ENCODE measurements around the gene CIART. TPM values are rescaled to one million over a fixed set of nuclear protein-coding genes. Genes with fewer than 3 reads are reported as not detected.
A peak's percentile ranks its signal among the peaks of the same experiment; 100 is the strongest.
"Not testable (repeated sequence)": the region's sequence is repeated elsewhere in the genome, so short reads cannot be mapped to it uniquely, and the experiment has no call there.

Gene CIART, protein sequence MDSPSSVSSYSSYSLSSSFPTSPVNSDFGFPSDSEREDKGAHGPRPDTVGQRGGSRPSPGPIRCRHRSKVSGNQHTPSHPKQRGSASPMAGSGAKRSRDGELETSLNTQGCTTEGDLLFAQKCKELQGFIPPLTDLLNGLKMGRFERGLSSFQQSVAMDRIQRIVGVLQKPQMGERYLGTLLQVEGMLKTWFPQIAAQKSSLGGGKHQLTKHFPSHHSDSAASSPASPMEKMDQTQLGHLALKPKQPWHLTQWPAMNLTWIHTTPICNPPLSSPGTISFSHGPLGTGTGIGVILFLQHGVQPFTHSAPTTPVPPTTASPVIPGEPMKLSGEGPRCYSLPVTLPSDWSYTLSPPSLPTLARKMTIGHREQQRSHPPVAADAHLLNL
- total RNA-seq (1 to 10 TPM in 5 of 6 donors, under 1 TPM in 1; 0.87 to 2.3 (median 1.5) TPM), polyA plus RNA-seq (1 to 10 TPM; 1.7 to 5.6 TPM)

- ATAC-seq (peak; percentile 93 to 97 (median 94)), FAIRE-seq (peak; percentile 84), DNase-seq (peak; percentile 86 to 93 (median 92))
- H3K27me3 ChIP-seq: no peaks in the 10 kb centered on the region
- H3K4me3 ChIP-seq: peak within 1 kb of the TSS; percentile 14 to 60 (median 38)
- H3K4me1 ChIP-seq: peaks cover 0 to 4% (median 3%) of the 10 kb centered on the region in 3 donors
- H3K27ac ChIP-seq: peak within 1 kb of the TSS; percentile 67 to 76 (median 72)
- 0 to 1% methylated on average over 46 of the region's 46 CpGs for WGBS, 2 donors
- intact Hi-C loops (cut with DNase I): no loop called here
- no peaks in the 10 kb centered on the region for H3K9me3 ChIP-seq
- peaks cover 0 to 6% (median 0%) of the 10 kb centered on the region in 3 donors for H3K36me3 ChIP-seq
- TF ChIP-seq, protein P1, sequence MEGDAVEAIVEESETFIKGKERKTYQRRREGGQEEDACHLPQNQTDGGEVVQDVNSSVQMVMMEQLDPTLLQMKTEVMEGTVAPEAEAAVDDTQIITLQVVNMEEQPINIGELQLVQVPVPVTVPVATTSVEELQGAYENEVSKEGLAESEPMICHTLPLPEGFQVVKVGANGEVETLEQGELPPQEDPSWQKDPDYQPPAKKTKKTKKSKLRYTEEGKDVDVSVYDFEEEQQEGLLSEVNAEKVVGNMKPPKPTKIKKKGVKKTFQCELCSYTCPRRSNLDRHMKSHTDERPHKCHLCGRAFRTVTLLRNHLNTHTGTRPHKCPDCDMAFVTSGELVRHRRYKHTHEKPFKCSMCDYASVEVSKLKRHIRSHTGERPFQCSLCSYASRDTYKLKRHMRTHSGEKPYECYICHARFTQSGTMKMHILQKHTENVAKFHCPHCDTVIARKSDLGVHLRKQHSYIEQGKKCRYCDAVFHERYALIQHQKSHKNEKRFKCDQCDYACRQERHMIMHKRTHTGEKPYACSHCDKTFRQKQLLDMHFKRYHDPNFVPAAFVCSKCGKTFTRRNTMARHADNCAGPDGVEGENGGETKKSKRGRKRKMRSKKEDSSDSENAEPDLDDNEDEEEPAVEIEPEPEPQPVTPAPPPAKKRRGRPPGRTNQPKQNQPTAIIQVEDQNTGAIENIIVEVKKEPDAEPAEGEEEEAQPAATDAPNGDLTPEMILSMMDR (IDR thresholded peaks at IDR 0.05): no peak
Observed at GRCh38 chr1:150281758-150282557, at the start of gene CIART. Gene CIART (plus strand): TSS chr1:150282554. CDS start chr1:150283268, 714 bp downstream.

DNA sequence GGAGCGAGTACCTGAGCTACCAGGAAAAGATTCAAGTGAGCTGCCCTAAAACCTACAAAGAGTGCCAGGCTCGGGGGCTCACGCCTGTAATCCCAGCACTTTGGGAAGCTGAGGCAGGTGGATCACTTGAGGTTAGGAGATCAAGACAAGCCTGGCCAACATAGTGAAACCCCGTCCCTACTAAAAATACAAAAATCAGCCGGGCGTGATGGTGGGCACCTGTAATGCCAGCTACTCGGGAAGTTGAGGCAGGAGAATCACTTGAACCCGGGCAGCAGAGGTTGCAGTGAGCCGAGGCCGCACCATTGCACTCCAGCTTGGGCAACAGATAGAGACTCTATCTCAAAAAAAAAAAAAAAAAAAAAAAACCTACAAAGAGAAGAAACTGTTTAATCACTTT, 49.4 kb upstream of the CIART start:
- DNase-seq: not testable (repeated sequence)

GRCh38 chr1:150233359-150234308, 48.7 kb upstream of the CIART start:
- Histone ChIP-seq H3K27me3 (no peaks in the 10 kb centered on the region), H3K27ac (peak overlapping the region; percentile 71 to 92 (median 84)), H3K9me3 (no peaks in the 10 kb centered on the region), H3K4me3 (peak overlapping the region; percentile 26 to 70 (median 54)), H3K36me3 (no peaks in the 10 kb centered on the region), H3K4me1 (peaks cover 0 to 4% (median 3%) of the 10 kb centered on the region in 3 donors)
- ATAC-seq (peak; percentile 3 to 25 (median 9)), FAIRE-seq (no peak), DNase-seq (peak in 1 of 6 donors; percentile 24)
- intact Hi-C loops (cut with DNase I): no loop called here
- TF ChIP-seq, protein P1 (IDR thresholded peaks at IDR 0.05): no peak
- WGBS, 2 donors: 8% methylated on average over 15 of the region's 15 CpGs

More for the DNA sequence above, 49.4 kb upstream of the CIART start:
- H3K36me3 ChIP-seq; ATAC-seq; H3K27me3 ChIP-seq; H3K4me3 ChIP-seq; H3K9me3 ChIP-seq; H3K4me1 ChIP-seq; intact Hi-C loops (cut with DNase I); FAIRE-seq: not testable (repeated sequence)
- H3K27ac ChIP-seq: peak overlapping the region in 2 of 4 donors; percentile 90 to 92
- WGBS, 2 donors: 90 to 95% methylated on average over 10 of the region's 10 CpGs

- 0% methylated on average over 9 of the region's 9 CpGs for WGBS, 2 donors
- TF ChIP-seq, protein P1 (IDR thresholded peaks at IDR 0.05): no peak
- FAIRE-seq: no peak
- Histone ChIP-seq H3K4me3 (peak overlapping the region; percentile 26 to 70 (median 54)), H3K9me3 (no peaks in the 10 kb centered on the region), H3K27me3 (no peaks in the 10 kb centered on the region), H3K36me3 (no peaks in the 10 kb centered on the region), H3K27ac (peak overlapping the region; percentile 71 to 92 (median 84)), H3K4me1 (peaks cover 0 to 4% (median 3%) of the 10 kb centered on the region in 3 donors)
- intact Hi-C loops (cut with DNase I): no loop called here
- DNase-seq: peak in 1 of 6 donors; percentile 22
- ATAC-seq: peak in 1 of 4 donors; percentile 6
Observed at GRCh38 chr1:150234309-150234565, 48.1 kb upstream of the CIART start.
